Osteocyte (in vitro differentiated cells): ENCODE results near the gene ADAMTS2. TPM values are rescaled to one million over a fixed set of nuclear protein-coding genes. Genes with fewer than 3 reads are reported as not detected.

Source experiments
- DNase-seq: peaks from one replicate; pipeline ENCODE4 v3.0.0; 2021; ENCODE audit warnings: mixed read lengths; ENCODE audit not compliant: unreplicated experiment; ENCODE audit errors: extremely low spot score
- H3K27ac Mint-ChIP-seq: one replicate; pipeline ENCODE4 v1.8.0; 2021; ENCODE audit warnings: mild to moderate bottlenecking, mixed read lengths; ENCODE audit not compliant: unreplicated experiment
- H3K27me3 Mint-ChIP-seq: one replicate; pipeline ENCODE4 v1.8.0; 2021; ENCODE audit warnings: mixed read lengths; ENCODE audit not compliant: unreplicated experiment
- H3K36me3 Mint-ChIP-seq: one replicate; pipeline ENCODE4 v1.8.0; 2021; ENCODE audit warnings: mixed read lengths; ENCODE audit not compliant: unreplicated experiment
- H3K4me1 Mint-ChIP-seq: one replicate; pipeline ENCODE4 v1.8.0; 2021; ENCODE audit warnings: mixed read lengths; ENCODE audit not compliant: unreplicated experiment
- H3K4me3 Mint-ChIP-seq: one replicate; pipeline ENCODE4 v1.8.0; 2021; ENCODE audit warnings: mild to moderate bottlenecking, moderate library complexity, mixed read lengths; ENCODE audit not compliant: unreplicated experiment
- H3K9me3 Mint-ChIP-seq: one replicate; pipeline ENCODE4 v1.8.0; 2021; ENCODE audit warnings: mixed read lengths; ENCODE audit not compliant: unreplicated experiment
- CTCF ChIP-seq: fragments of 200-600 bp; sonication (generic); IDR thresholded peaks from 2 replicates; pipeline ENCODE4 v1.5.0; 2021; ENCODE audit warnings: antibody characterized with exemption, mild to moderate bottlenecking, moderate library complexity
- total RNA-seq: library from RNA; stranded (reverse); gene quantifications from 2 replicates; pipeline ENCODE4 v1.2.1, GENCODE V29; 2021

Gene ADAMTS2
- total RNA-seq, 1 donor from 2014 or later: 12.2 TPM

DNA sequence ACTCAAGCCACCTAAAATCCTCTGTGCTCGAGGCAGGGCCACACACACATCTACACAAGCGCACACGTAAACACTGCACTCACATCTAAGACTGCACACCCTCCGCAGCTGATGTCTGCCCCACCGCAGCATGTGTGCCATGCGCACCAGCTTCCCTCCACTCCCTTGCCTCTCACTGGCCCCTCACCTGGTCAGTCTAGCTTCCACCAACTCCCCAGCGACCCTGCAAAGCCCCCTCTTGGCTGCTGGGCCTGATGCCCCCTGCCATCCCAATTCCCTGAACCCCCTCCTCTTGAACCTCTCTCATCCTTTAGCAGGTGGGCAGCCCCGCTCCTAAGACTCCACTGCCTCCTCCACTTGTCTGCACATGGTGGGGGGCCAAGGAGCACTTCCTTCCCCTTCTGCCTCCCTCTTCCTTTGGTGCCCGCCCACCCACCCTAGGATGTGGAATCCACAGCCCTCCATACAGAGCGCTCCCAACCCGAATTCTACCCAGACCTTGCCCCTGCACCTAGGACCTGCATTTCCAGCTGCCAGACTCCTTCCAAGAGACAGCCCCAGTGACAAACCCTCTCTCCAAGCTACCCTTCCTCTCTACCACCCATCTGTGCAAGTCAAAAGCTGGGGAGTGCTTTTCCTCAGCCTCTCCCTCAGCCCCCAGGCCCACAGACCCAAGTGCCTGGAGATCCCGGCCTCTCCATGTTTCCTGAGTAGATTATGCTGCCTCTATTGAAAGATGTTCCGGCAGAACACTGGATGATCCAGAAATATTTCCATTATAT, 23.9 kb downstream of the ADAMTS2 start:
- Mint-ChIP-seq H3K36me3 (no peaks in the 10 kb centered on the region), H3K4me3 (no peak overlapping the region), H3K27ac (no peak overlapping the region), H3K9me3 (no peaks in the 10 kb centered on the region), H3K4me1 (peaks cover 11% of the 10 kb centered on the region), H3K27me3 (no peaks in the 10 kb centered on the region)
- no peak for TF ChIP-seq CTCF
- no peak for DNase-seq

DNA sequence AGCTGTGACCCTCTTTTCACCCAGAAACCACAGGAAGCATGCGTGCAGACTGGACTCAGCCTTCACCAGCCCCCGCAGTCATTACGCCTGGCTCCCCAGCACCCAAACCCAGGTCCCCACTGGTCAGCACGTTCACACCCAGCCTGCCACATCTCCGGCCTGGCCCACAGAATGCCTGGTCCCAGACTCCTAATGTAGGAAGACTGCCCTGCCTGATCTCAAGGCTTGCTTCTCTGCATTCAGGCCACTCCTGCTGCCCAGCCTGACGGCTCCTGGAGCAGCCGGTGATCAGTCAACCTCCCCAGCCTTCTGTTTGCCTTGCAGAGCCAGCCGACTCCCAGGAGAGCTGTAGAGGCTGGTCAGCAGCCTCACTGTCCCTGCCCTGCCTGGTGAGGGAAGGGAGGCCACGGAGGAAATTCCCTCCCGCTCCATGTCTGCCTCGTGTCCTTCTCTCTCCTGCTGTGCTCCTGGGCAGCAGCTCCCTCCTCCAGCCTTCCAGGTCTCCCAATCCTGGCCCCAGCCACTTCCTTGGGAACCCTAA, 25.4 kb downstream of the ADAMTS2 start:
- no peak for TF ChIP-seq CTCF
- H3K4me1 Mint-ChIP-seq: peaks cover 9% of the 10 kb centered on the region
- no peak overlapping the region for H3K27ac Mint-ChIP-seq
- no peaks in the 10 kb centered on the region for H3K36me3 Mint-ChIP-seq
- peaks cover 8% of the 10 kb centered on the region for H3K9me3 Mint-ChIP-seq
- no peak overlapping the region for H3K4me3 Mint-ChIP-seq
- no peaks in the 10 kb centered on the region for H3K27me3 Mint-ChIP-seq
- DNase-seq: no peak

DNA sequence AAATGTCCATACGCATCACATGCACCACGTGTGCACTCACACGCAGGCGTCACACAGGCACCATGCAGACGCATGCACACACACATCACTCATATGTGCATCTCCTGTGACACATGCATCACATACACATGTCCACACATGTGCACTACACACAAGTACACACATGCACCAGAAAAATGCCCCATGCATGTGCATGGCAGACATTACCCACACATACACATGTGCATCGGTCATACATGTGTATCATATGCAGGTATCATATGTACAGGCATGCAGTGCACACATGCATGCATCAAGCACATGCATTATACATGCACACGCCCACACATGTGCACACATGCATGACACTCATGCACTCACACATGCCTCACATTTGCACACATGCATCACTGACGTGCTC, 26.1 kb downstream of the ADAMTS2 start:
- Mint-ChIP-seq H3K9me3 (peaks cover 8% of the 10 kb centered on the region), H3K27ac (no peak overlapping the region), H3K4me1 (peaks cover 9% of the 10 kb centered on the region), H3K27me3 (no peaks in the 10 kb centered on the region), H3K36me3 (no peaks in the 10 kb centered on the region), H3K4me3 (no peak overlapping the region)
- no peak for DNase-seq
- no peak for TF ChIP-seq CTCF

GRCh38 chr5:179318221-179318955, 26.9 kb downstream of the ADAMTS2 start:
- no peak for TF ChIP-seq CTCF
- Mint-ChIP-seq H3K27me3 (no peaks in the 10 kb centered on the region), H3K4me3 (no peak overlapping the region), H3K36me3 (no peaks in the 10 kb centered on the region), H3K9me3 (peaks cover 8% of the 10 kb centered on the region), H3K4me1 (peaks cover 9% of the 10 kb centered on the region), H3K27ac (no peak overlapping the region)
- no peak for DNase-seq
